Smooth muscle cell (in vitro differentiated cells): ENCODE measurements around the gene CHST14. TPM values are rescaled to one million over a fixed set of nuclear protein-coding genes. Genes with fewer than 3 reads are reported as not detected.
A peak's percentile ranks its signal among the peaks of the same experiment; 100 is the strongest.

ENCODE experiments used
- DNase-seq: peaks from one replicate; lab custom pipeline; 2025; ENCODE audit not compliant: unreplicated experiment; lab: John Stamatoyannopoulos, UW
- H2AFZ ChIP-seq: fragments of 200-600 bp; sonication (generic); 2 replicates; pipeline ENCODE4 v1.6.0; 2016; ENCODE audit warnings: antibody characterized with exemption, low read depth, mild to moderate bottlenecking
- H3F3A ChIP-seq: fragments of 200-600 bp; sonication (generic); 2 replicates; pipeline ENCODE4 v1.6.0; 2017; ENCODE audit warnings: antibody characterized with exemption, low read depth
- H3K27ac ChIP-seq: fragments of 200-600 bp; sonication (generic); 2 replicates; pipeline ENCODE4 v1.5.1; 2016; ENCODE audit warnings: low read depth, mild to moderate bottlenecking
- H3K27me3 ChIP-seq: fragments of 200-600 bp; sonication (generic); 2 replicates; pipeline ENCODE4 v1.6.1; 2016; ENCODE audit warnings: low read depth, mild to moderate bottlenecking
- H3K36me3 ChIP-seq: fragments of 200-600 bp; sonication (generic); 2 replicates; pipeline ENCODE4 v1.5.1; 2016; ENCODE audit warnings: low read depth
- H3K4me1 ChIP-seq: fragments of 200-600 bp; sonication (generic); 2 replicates; pipeline ENCODE4 v1.5.1; 2016; ENCODE audit warnings: low read depth
- H3K4me2 ChIP-seq: fragments of 200-600 bp; sonication (generic); 2 replicates; pipeline ENCODE4 v1.6.0; 2016; ENCODE audit warnings: mild to moderate bottlenecking
- H3K4me3 ChIP-seq: fragments of 200-600 bp; sonication (generic); 2 replicates; pipeline ENCODE4 v1.5.1; 2016; ENCODE audit warnings: mild to moderate bottlenecking
- H3K79me2 ChIP-seq: fragments of 200-600 bp; sonication (generic); 2 replicates; pipeline ENCODE4 v1.6.0; 2016; ENCODE audit warnings: low read depth, mild to moderate bottlenecking
- H3K9ac ChIP-seq: fragments of 200-600 bp; sonication (generic); 2 replicates; pipeline ENCODE4 v1.6.0; 2016; ENCODE audit warnings: low read depth
- H3K9me3 ChIP-seq: fragments of 200-600 bp; sonication (generic); replicated peaks from 2 replicates; pipeline ENCODE4 v1.5.1; 2016; ENCODE audit warnings: low read depth
- H4K20me1 ChIP-seq: fragments of 200-600 bp; sonication (generic); 2 replicates; pipeline ENCODE4 v1.6.0; 2016; ENCODE audit warnings: low read depth
- WGBS: methylation state at CpG from one replicate; pipeline ENCODE4 v1.1.7; 2016; ENCODE audit warnings: low lambda C conversion rate; 5-methylcytosine and 5-hydroxymethylcytosine counted together
- polyA plus RNA-seq: library from polyadenylated mRNA; unstranded; fragments of >200 nt; fragmentation: Nextera tagmentation; extraction: Ambion mirVana; gene quantifications from 2 replicates; pipeline ENCODE4 v1.2.1, GENCODE V29; 2016
- total RNA-seq: library from RNA; depleted of rRNA; stranded (reverse); fragments of >200 nt; gene quantifications from 2 replicates; pipeline ENCODE4 v1.2.3, GENCODE V29; 2014
- TF ChIP-seq, protein P1 (sequence below): fragments of 200-600 bp; sonication (generic); IDR thresholded peaks from 2 replicates; pipeline ENCODE4 v1.5.1; 2017; ENCODE audit warnings: borderline replicate concordance, mild to moderate bottlenecking, antibody characterized with exemption; ENCODE audit not compliant: insufficient read depth, poor library complexity, severe bottlenecking

CHST14 gene
- total and polyA plus RNA-seq, 2 experiments from 2014 or later: 19.1 to 24.6 TPM

DNA sequence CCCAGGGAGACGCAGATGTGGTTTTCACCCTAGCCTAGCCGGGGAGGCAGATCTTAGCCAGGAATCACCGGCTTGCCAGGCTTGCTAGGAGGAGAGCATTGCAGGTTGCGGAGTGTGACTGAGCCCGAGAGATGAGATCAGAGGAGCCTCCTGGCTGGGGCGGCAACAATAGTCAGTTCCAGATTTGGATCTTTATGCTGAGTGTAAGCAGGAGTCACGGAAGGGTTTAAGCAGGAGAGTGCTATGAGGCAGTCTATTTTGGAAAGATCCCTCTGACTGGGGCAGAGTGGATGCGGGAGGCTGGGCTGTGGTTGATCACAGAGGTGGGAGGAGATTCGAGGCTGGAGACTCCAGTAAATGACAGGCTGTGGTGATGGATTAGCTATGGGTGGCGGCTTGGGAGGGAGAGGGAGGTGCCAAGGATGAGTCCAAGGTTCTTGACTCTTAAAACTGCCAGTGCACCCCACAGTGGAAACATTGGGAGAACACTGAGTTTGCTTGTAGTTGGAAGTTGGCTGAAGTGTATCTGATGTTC is 40.4 kb upstream of the CHST14 start:
- Histone ChIP-seq H3K79me2 (no peaks in the 10 kb centered on the region), H3K36me3 (no peaks in the 10 kb centered on the region), H2AFZ (no peak overlapping the region), H3K4me1 (peaks cover under 1% of the 10 kb centered on the region), H3K27ac (no peak overlapping the region), H3K9ac (no peak overlapping the region), H4K20me1 (no peaks in the 10 kb centered on the region), H3K9me3 (no peaks in the 10 kb centered on the region), H3F3A (no peaks in the 10 kb centered on the region), H3K4me3 (no peak overlapping the region), H3K27me3 (peaks cover 7% of the 10 kb centered on the region), H3K4me2 (no peak overlapping the region)
- TF ChIP-seq, protein P1, sequence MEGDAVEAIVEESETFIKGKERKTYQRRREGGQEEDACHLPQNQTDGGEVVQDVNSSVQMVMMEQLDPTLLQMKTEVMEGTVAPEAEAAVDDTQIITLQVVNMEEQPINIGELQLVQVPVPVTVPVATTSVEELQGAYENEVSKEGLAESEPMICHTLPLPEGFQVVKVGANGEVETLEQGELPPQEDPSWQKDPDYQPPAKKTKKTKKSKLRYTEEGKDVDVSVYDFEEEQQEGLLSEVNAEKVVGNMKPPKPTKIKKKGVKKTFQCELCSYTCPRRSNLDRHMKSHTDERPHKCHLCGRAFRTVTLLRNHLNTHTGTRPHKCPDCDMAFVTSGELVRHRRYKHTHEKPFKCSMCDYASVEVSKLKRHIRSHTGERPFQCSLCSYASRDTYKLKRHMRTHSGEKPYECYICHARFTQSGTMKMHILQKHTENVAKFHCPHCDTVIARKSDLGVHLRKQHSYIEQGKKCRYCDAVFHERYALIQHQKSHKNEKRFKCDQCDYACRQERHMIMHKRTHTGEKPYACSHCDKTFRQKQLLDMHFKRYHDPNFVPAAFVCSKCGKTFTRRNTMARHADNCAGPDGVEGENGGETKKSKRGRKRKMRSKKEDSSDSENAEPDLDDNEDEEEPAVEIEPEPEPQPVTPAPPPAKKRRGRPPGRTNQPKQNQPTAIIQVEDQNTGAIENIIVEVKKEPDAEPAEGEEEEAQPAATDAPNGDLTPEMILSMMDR: no peak
- no peak for DNase-seq
- WGBS: 32% methylated on average over 10 of the region's 10 CpGs

- H3K36me3 ChIP-seq: no peaks in the 10 kb centered on the region
- no peak overlapping the region for H3K9ac ChIP-seq
- no peak for DNase-seq
- peak overlapping the region; percentile 100 for H3K4me2 ChIP-seq
- peaks cover 25% of the 10 kb centered on the region for H3K4me1 ChIP-seq
- TF ChIP-seq, protein P1: no peak
- no peaks in the 10 kb centered on the region for H3K79me2 ChIP-seq
- no peak overlapping the region for H2AFZ ChIP-seq
- no peak overlapping the region for H3K27ac ChIP-seq
- H3K4me3 ChIP-seq: peak overlapping the region; percentile 60
- H3K9me3 ChIP-seq: no peaks in the 10 kb centered on the region
- H4K20me1 ChIP-seq: no peaks in the 10 kb centered on the region
- H3F3A ChIP-seq: peaks cover 4% of the 10 kb centered on the region
- peaks cover 14% of the 10 kb centered on the region for H3K27me3 ChIP-seq
- 45% methylated on average over 20 of the region's 20 CpGs for WGBS
Observed at GRCh38 chr15:40435023-40435709, 35.6 kb upstream of the CHST14 start.

DNA sequence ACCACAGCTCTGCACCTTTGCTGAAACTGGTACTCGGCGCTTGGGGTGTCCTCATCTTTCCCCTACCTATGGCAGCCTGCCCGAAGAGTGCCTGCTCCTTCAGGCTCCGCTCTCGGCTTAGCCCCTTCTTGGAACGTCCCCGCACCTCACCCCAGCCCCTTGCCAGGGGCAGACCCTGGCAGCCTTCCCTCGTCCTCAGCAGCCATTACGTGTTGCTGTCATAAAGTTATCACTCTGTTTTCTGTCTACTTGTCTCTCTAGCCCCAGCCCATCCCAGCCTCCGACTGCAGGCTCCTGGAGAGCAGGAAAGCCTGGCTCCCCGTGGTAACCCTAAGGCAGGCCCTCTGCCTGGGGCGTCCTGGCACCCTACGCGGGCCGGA is 35.1 kb upstream of the CHST14 start:
- H3K4me3 ChIP-seq: peak overlapping the region; percentile 60
- H3K27me3 ChIP-seq: peaks cover 14% of the 10 kb centered on the region

More for the DNA sequence above, 35.1 kb upstream of the CHST14 start:
- WGBS: 14% methylated on average over 15 of the region's 15 CpGs
- Histone ChIP-seq H4K20me1 (no peaks in the 10 kb centered on the region), H3K9ac (no peak overlapping the region), H3K4me2 (peak overlapping the region; percentile 100), H3K36me3 (no peaks in the 10 kb centered on the region), H3K27ac (no peak overlapping the region), H3K4me1 (peaks cover 25% of the 10 kb centered on the region), H3K79me2 (no peaks in the 10 kb centered on the region), H3K9me3 (no peaks in the 10 kb centered on the region), H2AFZ (peak overlapping the region; percentile 69), H3F3A (peaks cover 4% of the 10 kb centered on the region)
- TF ChIP-seq, protein P1: no peak
- DNase-seq: no peak
